HepG2 (cell line): Measurements from ENCODE around the gene S100A13.

Experiments
- BHLHE40 ChIP-seq: IDR thresholded peaks from 2 replicates; pipeline ENCODE4 v1.6.1; 2011; ENCODE audit warnings: low read length, improper control_type of control experiment
- NPAS2 ChIP-seq: sonication (generic); formaldehyde crosslinking; IDR thresholded peaks from 2 replicates; pipeline ENCODE4 v1.8.0; 2022; ENCODE audit warnings: mild to moderate bottlenecking, missing genetic modification reagents, borderline replicate concordance
- TF ChIP-seq, protein P1 (sequence below): sonication (generic); formaldehyde crosslinking; IDR thresholded peaks from 2 replicates; pipeline ENCODE4 v1.5.0; 2020; ENCODE audit warnings: mild to moderate bottlenecking, missing genetic modification reagents, moderate library complexity
- TF ChIP-seq, protein P2 (sequence below): sonication (generic); formaldehyde crosslinking; IDR thresholded peaks from 2 replicates; pipeline ENCODE4 v1.5.0; 2020; ENCODE audit warnings: missing genetic modification reagents
- TF ChIP-seq, protein P3 (sequence below): sonication (generic); formaldehyde crosslinking; IDR thresholded peaks from 2 replicates; pipeline ENCODE4 v1.4.0; 2020; ENCODE audit warnings: mild to moderate bottlenecking, missing genetic modification reagents

DNA sequence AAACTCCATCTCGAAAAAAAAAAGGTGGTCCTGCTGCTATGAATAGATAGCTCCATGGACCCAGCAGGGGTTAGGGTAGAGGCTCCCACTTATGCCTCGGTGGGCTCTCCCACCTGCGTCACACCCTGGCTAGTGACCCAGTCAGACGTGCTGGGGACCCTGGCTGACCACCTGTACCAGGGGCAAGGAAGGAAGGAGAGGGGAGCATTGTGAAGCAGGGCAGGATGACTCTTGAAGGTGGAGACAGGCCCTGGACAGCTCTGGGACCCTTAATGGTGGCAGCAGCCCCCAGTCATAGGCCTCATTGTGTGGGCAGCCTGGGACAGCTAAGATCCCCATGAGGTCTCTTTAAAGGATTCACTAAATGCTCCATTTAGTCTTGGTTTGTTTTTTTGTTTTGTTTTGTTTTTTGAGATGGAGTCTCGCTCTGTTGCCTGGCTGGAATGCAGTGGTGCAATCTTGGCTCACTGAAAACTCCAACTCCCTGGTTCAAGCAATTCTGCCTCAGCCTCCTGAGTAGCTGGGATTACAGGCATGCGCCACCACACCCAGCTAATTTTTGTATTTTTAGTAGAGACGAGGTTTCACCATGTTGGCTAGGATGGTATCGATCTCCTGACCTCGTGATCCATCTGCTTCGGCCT, 20.8 kb upstream of the S100A13 start:
- TF ChIP-seq, protein P1, sequence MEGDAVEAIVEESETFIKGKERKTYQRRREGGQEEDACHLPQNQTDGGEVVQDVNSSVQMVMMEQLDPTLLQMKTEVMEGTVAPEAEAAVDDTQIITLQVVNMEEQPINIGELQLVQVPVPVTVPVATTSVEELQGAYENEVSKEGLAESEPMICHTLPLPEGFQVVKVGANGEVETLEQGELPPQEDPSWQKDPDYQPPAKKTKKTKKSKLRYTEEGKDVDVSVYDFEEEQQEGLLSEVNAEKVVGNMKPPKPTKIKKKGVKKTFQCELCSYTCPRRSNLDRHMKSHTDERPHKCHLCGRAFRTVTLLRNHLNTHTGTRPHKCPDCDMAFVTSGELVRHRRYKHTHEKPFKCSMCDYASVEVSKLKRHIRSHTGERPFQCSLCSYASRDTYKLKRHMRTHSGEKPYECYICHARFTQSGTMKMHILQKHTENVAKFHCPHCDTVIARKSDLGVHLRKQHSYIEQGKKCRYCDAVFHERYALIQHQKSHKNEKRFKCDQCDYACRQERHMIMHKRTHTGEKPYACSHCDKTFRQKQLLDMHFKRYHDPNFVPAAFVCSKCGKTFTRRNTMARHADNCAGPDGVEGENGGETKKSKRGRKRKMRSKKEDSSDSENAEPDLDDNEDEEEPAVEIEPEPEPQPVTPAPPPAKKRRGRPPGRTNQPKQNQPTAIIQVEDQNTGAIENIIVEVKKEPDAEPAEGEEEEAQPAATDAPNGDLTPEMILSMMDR = no peak
- TF ChIP-seq NPAS2 = no peak
- TF ChIP-seq BHLHE40 = no peak
- TF ChIP-seq, protein P2, sequence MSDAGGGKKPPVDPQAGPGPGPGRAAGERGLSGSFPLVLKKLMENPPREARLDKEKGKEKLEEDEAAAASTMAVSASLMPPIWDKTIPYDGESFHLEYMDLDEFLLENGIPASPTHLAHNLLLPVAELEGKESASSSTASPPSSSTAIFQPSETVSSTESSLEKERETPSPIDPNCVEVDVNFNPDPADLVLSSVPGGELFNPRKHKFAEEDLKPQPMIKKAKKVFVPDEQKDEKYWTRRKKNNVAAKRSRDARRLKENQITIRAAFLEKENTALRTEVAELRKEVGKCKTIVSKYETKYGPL (CRISPR knock-in tag) = no peak
- TF ChIP-seq, protein P3, sequence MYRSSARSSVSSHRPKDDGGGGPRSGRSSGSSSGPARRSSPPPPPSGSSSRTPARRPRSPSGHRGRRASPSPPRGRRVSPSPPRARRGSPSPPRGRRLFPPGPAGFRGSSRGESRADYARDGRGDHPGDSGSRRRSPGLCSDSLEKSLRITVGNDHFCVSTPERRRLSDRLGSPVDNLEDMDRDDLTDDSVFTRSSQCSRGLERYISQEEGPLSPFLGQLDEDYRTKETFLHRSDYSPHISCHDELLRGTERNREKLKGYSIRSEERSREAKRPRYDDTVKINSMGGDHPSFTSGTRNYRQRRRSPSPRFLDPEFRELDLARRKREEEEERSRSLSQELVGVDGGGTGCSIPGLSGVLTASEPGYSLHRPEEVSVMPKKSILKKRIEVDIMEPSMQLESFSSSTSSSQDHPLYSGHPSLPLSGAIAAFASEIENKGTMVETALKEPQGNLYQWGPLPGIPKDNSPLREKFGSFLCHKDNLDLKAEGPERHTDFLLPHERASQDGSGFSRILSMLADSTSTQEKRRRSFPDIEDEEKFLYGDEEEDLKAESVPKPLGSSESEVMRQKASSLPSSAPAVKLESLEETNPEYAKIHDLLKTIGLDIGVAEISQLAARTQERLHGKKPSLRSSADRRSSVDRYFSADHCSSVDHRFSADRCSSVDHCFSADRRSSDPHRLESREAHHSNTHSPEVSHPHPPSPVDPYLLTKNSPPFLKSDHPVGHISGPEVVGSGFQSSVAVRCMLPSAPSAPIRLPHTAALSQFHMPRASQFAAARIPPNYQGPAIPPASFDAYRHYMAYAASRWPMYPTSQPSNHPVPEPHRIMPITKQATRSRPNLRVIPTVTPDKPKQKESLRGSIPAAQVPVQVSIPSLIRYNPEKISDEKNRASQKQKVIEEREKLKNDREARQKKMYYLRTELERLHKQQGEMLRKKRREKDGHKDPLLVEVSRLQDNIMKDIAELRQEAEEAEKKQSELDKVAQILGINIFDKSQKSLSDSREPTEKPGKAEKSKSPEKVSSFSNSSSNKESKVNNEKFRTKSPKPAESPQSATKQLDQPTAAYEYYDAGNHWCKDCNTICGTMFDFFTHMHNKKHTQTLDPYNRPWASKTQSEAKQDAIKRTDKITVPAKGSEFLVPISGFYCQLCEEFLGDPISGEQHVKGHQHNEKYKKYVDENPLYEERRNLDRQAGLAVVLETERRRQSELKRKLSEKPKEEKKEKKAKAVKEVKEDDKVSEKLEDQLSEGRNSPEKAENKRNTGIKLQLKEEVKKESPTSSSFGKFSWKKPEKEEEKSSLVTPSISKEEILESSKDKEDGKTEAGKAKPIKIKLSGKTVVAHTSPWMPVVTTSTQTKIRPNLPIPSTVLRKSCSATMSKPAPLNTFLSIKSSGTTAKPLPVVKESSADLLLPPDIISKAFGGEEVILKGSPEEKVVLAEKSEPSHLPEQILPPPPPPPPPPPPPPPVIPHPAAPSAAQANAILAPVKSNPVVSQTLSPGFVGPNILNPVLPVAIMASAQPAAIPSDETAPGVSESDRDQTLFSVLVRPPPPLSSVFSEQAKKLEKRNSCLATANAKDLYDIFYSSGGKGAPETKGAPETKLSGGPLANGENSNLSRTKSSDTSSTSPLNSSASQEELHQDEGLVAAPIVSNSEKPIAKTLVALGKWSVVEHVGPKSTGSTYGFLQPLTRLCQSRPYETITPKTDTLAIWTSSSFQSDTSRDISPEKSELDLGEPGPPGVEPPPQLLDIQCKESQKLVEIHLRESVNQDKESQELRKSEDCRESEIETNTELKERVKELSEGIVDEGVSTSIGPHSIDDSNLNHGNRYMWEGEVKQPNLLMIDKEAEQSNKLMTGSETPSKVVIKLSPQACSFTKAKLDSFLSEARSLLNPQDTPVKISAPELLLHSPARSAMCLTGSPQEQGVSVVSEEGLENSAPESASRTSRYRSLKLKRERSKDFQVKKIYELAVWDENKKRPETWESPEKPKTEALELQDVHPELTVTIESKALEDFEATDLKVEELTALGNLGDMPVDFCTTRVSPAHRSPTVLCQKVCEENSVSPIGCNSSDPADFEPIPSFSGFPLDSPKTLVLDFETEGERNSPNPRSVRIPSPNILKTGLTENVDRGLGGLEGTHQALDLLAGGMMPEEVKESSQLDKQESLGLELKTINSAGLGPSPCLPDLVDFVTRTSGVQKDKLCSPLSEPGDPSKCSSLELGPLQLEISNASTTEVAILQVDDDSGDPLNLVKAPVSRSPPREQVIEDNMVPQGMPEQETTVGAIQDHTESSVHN (CRISPR knock-in tag) = no peak
